Left ventricle myocardium inferior (tissue), 1 donor: ENCODE data around the gene NELFB. TPM values are rescaled to one million over a fixed set of nuclear protein-coding genes. Genes with fewer than 3 reads are reported as not detected.

Experiments
- DNase-seq: peaks from one replicate; pipeline ENCODE4 v3.0.0-alpha.2; 2020
- H3K27ac ChIP-seq: fragments of 200-600 bp; replicated peaks from 2 replicates; pipeline ENCODE4 v1.8.0; 2021
- H3K27me3 ChIP-seq: fragments of 200-600 bp; 2 replicates; pipeline ENCODE4 v1.8.0; 2021; ENCODE audit warnings: low read depth
- H3K36me3 ChIP-seq: fragments of 200-600 bp; 2 replicates; pipeline ENCODE4 v1.8.0; 2021
- H3K4me1 ChIP-seq: fragments of 200-600 bp; 2 replicates; pipeline ENCODE4 v1.8.0; 2021
- H3K4me3 ChIP-seq: fragments of 200-600 bp; 2 replicates; pipeline ENCODE4 v1.8.0; 2021; ENCODE audit warnings: mild to moderate bottlenecking, moderate library complexity
- H3K9me3 ChIP-seq: fragments of 200-600 bp; replicated peaks from 2 replicates; pipeline ENCODE4 v1.8.0; 2021
- CTCF ChIP-seq: fragments of 200-600 bp; IDR thresholded peaks from 2 replicates; pipeline ENCODE4 v1.8.0; 2021; ENCODE audit warnings: antibody characterized with exemption, mild to moderate bottlenecking, borderline replicate concordance
- intact Hi-C: fragments of 100-400 bp; cut with micrococcal nuclease; formaldehyde crosslinking; loops from one replicate; pipeline ENCODE4 v1.11.0; 2022
- total RNA-seq: library from RNA; stranded (reverse); fragmentation: NEBNext Ultra II Directional; extraction: Animal tissue kit (Norgen Biotek cat#: 25700); gene quantifications from one replicate; pipeline ENCODE4 v1.2.1, GENCODE V29; 2021
- donor health status: DM: no; HTN: yes; CAD: no; lungs with severe emphysema.

NELFB gene
- total RNA-seq, 1 donor from 2014 or later: 35.2 TPM

- intact Hi-C loops: no loop called here
- Histone ChIP-seq H3K36me3 (peaks cover 22% of the 10 kb centered on the region), H3K27ac (peak overlapping the region; percentile 27), H3K27me3 (no peaks in the 10 kb centered on the region), H3K4me3 (peak overlapping the region; percentile 96), H3K4me1 (peaks cover 58% of the 10 kb centered on the region), H3K9me3 (no peaks in the 10 kb centered on the region)
- DNase-seq: no peak
- TF ChIP-seq CTCF: no peak
Measured at GRCh38 chr9:137243626-137244485, 11.3 kb upstream of the NELFB start.

GRCh38 chr9:137244486-137245449 is 10.4 kb upstream of the NELFB start:
- peaks cover 54% of the 10 kb centered on the region for H3K4me1 ChIP-seq
- peaks cover 22% of the 10 kb centered on the region for H3K36me3 ChIP-seq
- TF ChIP-seq CTCF: no peak
- peak overlapping the region; percentile 27 for H3K27ac ChIP-seq
- intact Hi-C loops: no loop called here
- no peaks in the 10 kb centered on the region for H3K9me3 ChIP-seq
- H3K4me3 ChIP-seq: no peak overlapping the region
- H3K27me3 ChIP-seq: no peaks in the 10 kb centered on the region
- no peak for DNase-seq

GRCh38 chr9:137245450-137246421 is 9.4 kb upstream of the NELFB start:
- H3K27me3 ChIP-seq: no peaks in the 10 kb centered on the region
- peaks cover 56% of the 10 kb centered on the region for H3K4me1 ChIP-seq
- intact Hi-C loops: no loop called here
- no peaks in the 10 kb centered on the region for H3K9me3 ChIP-seq
- H3K36me3 ChIP-seq: peaks cover 22% of the 10 kb centered on the region
- TF ChIP-seq CTCF: no peak
- H3K4me3 ChIP-seq: no peak overlapping the region
- DNase-seq: no peak
- H3K27ac ChIP-seq: no peak overlapping the region

GRCh38 chr9:137247135-137247915 is 7.8 kb upstream of the NELFB start:
- peak overlapping the region; percentile 3 for H3K27ac ChIP-seq
- H3K4me1 ChIP-seq: peaks cover 53% of the 10 kb centered on the region
- H3K9me3 ChIP-seq: no peaks in the 10 kb centered on the region
- no peak for TF ChIP-seq CTCF
- no peak overlapping the region for H3K4me3 ChIP-seq
- H3K27me3 ChIP-seq: no peaks in the 10 kb centered on the region
- no peak for DNase-seq
- H3K36me3 ChIP-seq: peaks cover 15% of the 10 kb centered on the region
- intact Hi-C loops: no loop called here
